ENCODE data around the gene ACTMAP. TPM values are rescaled to one million over a fixed set of nuclear protein-coding genes. Genes with fewer than 3 reads are reported as not detected.

Gene ACTMAP
- total and polyA plus RNA-seq, 2 of the 8 experiments (the other 6 are each of a cell fraction or from before 2014, with no cell fraction given): 24.1 to 26.5 TPM

- H4K5ac ChIP-seq (ENCODE audit: insufficient read length, low read depth, low read length): no peak overlapping the region
- H2BK12ac ChIP-seq (ENCODE audit: low read depth, low read length): no peak overlapping the region
- H3K79me2 ChIP-seq (ENCODE audit: control insufficient read depth in 1 of 2, insufficient read depth in 2 of 2, low read length in 2 of 2): peaks cover 0 to 17% of the 10 kb centered on the region in 2 experiments; a peak in 2 of 4 replicates
- FAIRE-seq (no peak), DNase-seq (ENCODE audit: low read depth in 1 of 2, low spot score in 2 of 2) (no peak)
- no peak overlapping the region for H4K8ac ChIP-seq (ENCODE audit: extremely low read depth, insufficient read depth, low read length)
- no peaks in the 10 kb centered on the region for H4K20me1 ChIP-seq (replicated peaks in 1 of 2; ENCODE audit: control insufficient read depth in 1 of 2, insufficient read depth in 2 of 2, low read length in 2 of 2)
- H3K79me1 ChIP-seq (ENCODE audit: low read depth, low read length): peaks cover 7% of the 10 kb centered on the region
- no peaks in the 10 kb centered on the region for H3K27me3 ChIP-seq (replicated peaks in 1 of 4; ENCODE audit: control insufficient read depth in 3 of 4, extremely low read depth in 1 of 4, insufficient read depth in 3 of 4, low read length in 3 of 4)
- H3K23ac ChIP-seq (ENCODE audit: insufficient read length): no peak overlapping the region
- no peak overlapping the region for H3K27ac ChIP-seq (ENCODE audit: low read depth, low read length)
- H2BK5ac ChIP-seq (ENCODE audit: low read depth, low read length): no peak overlapping the region
- H2BK15ac ChIP-seq (ENCODE audit: low read length): no peak overlapping the region
- H3K4ac ChIP-seq (replicated peaks; ENCODE audit: insufficient read length, low read depth, low read length): no peak overlapping the region
- CTCF ChIA-PET (ENCODE audit: partially characterized antibody): interaction anchor here (0.5 to 0.6 kb wide), 2 partner anchors 14 to 825 kb away, joined by 3 to 5 read pairs; no protein-coding TSS in a partner anchor
- H3K4me1 ChIP-seq (replicated peaks in 1 of 4; ENCODE audit: control insufficient read depth in 3 of 4, insufficient read depth in 4 of 4, low read length in 3 of 4): no peaks in the 10 kb centered on the region; a peak in 1 of 7 replicates
- H3K4me2 ChIP-seq (ENCODE audit: insufficient read depth in 1 of 2, low read depth in 2 of 2, low read length in 2 of 2): no peak overlapping the region
- POLR2A ChIA-PET (ENCODE audit: partially characterized antibody): interaction anchor here (1.0 to 2.6 kb wide), 2 partner anchors 11 to 33 kb away, joined by 4 to 9 read pairs; no protein-coding TSS in a partner anchor
- H4K91ac ChIP-seq (replicated peaks; ENCODE audit: insufficient read length, low read length): no peak overlapping the region
- no peak overlapping the region for H3K14ac ChIP-seq (ENCODE audit: insufficient read length)
- no peak overlapping the region for H2BK120ac ChIP-seq (replicated peaks; ENCODE audit: low read depth, low read length)
- no peak overlapping the region for H3K18ac ChIP-seq (ENCODE audit: extremely low read depth, low read length)
- H3K36me3 ChIP-seq (ENCODE audit: control insufficient read depth in 2 of 4, insufficient read depth in 4 of 4, low read length in 3 of 4): peaks cover 0 to 10% (median 2%) of the 10 kb centered on the region in 4 experiments; a peak in 3 of 8 replicates
- no peaks in the 10 kb centered on the region for H3K9me3 ChIP-seq (ENCODE audit: insufficient read depth in 2 of 2, low read depth in 1 of 2, low read length in 1 of 2)
- no peak overlapping the region for H2BK20ac ChIP-seq (ENCODE audit: low read length)
- H3K23me2 ChIP-seq (ENCODE audit: low read depth, low read length): no peaks in the 10 kb centered on the region
- H2AK5ac ChIP-seq (ENCODE audit: low read depth, low read length): no peak overlapping the region
- H2AFZ ChIP-seq (ENCODE audit: low read length): no peak overlapping the region
- H3K4me3 ChIP-seq (ENCODE audit: extremely low read depth in 1 of 4, insufficient read depth in 2 of 4, low read depth in 3 of 4, low read length in 4 of 4): no peak overlapping the region
- H3K9ac ChIP-seq (replicated peaks in 1 of 4; ENCODE audit: extremely low read depth in 1 of 4, low read depth in 3 of 4, low read length in 3 of 4): no peak overlapping the region
- WGBS, 2 experiments (ENCODE audit: extremely low coverage in 1 of 2, insufficient coverage in 1 of 2, insufficient read length in 1 of 2, insufficient replicate concordance in 2 of 2, low coverage in 1 of 2, low lambda C conversion rate in 2 of 2, missing lambda C conversion rate in 1 of 2): 94% methylated on average over 4 of the region's 4 CpGs; no CpG with 5 or more reads in 1 of the 2 experiments
- H3K56ac ChIP-seq (replicated peaks; ENCODE audit: insufficient read length, low read depth, low read length): no peak overlapping the region
- TF ChIP-seq CHD1 (IDR thresholded peaks at IDR 0.05; ENCODE audit: low read depth, low read length): no peak
- no peak for TF ChIP-seq NANOG (IDR thresholded peaks at IDR 0.05; ENCODE audit: insufficient read depth, low read depth, low read length, poor library complexity, severe bottlenecking)
- TF ChIP-seq RAD21 (IDR thresholded peaks at IDR 0.05 in 1 of 2, conservative IDR thresholded peaks at IDR 0.05 in 1 of 2; ENCODE audit: low read depth in 2 of 2, low read length in 2 of 2): no peak
- no peak for TF ChIP-seq KDM1A (IDR thresholded peaks at IDR 0.05; ENCODE audit: borderline replicate concordance, low read length)
- TF ChIP-seq, protein P1, sequence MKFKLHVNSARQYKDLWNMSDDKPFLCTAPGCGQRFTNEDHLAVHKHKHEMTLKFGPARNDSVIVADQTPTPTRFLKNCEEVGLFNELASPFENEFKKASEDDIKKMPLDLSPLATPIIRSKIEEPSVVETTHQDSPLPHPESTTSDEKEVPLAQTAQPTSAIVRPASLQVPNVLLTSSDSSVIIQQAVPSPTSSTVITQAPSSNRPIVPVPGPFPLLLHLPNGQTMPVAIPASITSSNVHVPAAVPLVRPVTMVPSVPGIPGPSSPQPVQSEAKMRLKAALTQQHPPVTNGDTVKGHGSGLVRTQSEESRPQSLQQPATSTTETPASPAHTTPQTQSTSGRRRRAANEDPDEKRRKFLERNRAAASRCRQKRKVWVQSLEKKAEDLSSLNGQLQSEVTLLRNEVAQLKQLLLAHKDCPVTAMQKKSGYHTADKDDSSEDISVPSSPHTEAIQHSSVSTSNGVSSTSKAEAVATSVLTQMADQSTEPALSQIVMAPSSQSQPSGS (IDR thresholded peaks at IDR 0.05; ENCODE audit: low read length): no peak
- TF ChIP-seq GTF2F1 (IDR thresholded peaks at IDR 0.05; ENCODE audit: borderline replicate concordance, low read depth, low read length): no peak
- no peak for TF ChIP-seq EGR1 (IDR thresholded peaks at IDR 0.05; ENCODE audit: borderline replicate concordance, low read depth, low read length)
- no peak for TF ChIP-seq BCL11A (IDR thresholded peaks at IDR 0.05; ENCODE audit: low read depth in 2 of 2, low read length in 2 of 2)
- no peak for TF ChIP-seq JUN (IDR thresholded peaks at IDR 0.05; ENCODE audit: low read depth, low read length)
- TF ChIP-seq SP4 (IDR thresholded peaks at IDR 0.05; ENCODE audit: low read length): no peak
- TF ChIP-seq BRCA1 (IDR thresholded peaks at IDR 0.05; ENCODE audit: low read depth, low read length): no peak
- no peak for TF ChIP-seq RFX5 (IDR thresholded peaks at IDR 0.05; ENCODE audit: borderline replicate concordance, low read depth, low read length)
- TF ChIP-seq BACH1 (IDR thresholded peaks at IDR 0.05; ENCODE audit: low read length): no peak
These were observed 26.0 kb downstream of the ACTMAP start for GRCh38 chr19:40724315-40724714.

Measured in H1 (cell line).